HFFc6 (cell line): ENCODE results near the gene RAB11FIP2. TPM values are rescaled to one million over a fixed set of nuclear protein-coding genes. Genes with fewer than 3 reads are reported as not detected.
A peak's percentile ranks its signal among the peaks of the same experiment; 100 is the strongest.

Experiments
- DNase-seq: peaks from one replicate; pipeline ENCODE4 v3.0.0-alpha.2; 2018
- H3K27ac Mint-ChIP-seq: 2 replicates; pipeline ENCODE4 v1.8.0; 2020; ENCODE audit warnings: mild to moderate bottlenecking, mixed read lengths
- H3K27me3 Mint-ChIP-seq: 2 replicates; pipeline ENCODE4 v1.8.0; 2021; ENCODE audit warnings: mild to moderate bottlenecking, moderate library complexity, mixed read lengths; ENCODE audit not compliant: insufficient read depth
- H3K36me3 Mint-ChIP-seq: 2 replicates; pipeline ENCODE4 v1.8.0; 2021; ENCODE audit warnings: low read depth, mixed read lengths
- H3K4me1 Mint-ChIP-seq: 2 replicates; pipeline ENCODE4 v1.8.0; 2020; ENCODE audit warnings: low read depth, mixed read lengths
- H3K4me3 Mint-ChIP-seq: 2 replicates; pipeline ENCODE4 v1.8.0; 2020; ENCODE audit warnings: mild to moderate bottlenecking, moderate library complexity, mixed read lengths
- H3K9me3 Mint-ChIP-seq: 2 replicates; pipeline ENCODE4 v1.8.0; 2020; ENCODE audit warnings: mild to moderate bottlenecking, mixed read lengths
- total RNA-seq, 6 experiments: library from RNA; stranded (reverse); fragmentation: NEBNext Ultra II Directional; extraction: Animal tissue kit (Norgen Biotek cat#: 25700); gene quantifications; 2 replicates in 1 of 6; 3 replicates in 5 of 6; pipeline ENCODE4 v1.2.3, GENCODE V29; 2021
- TF ChIP-seq, protein P1 (sequence below): fragments of 200-600 bp; sonication (generic); IDR thresholded peaks from 2 replicates; pipeline ENCODE4 v1.5.0; 2021; ENCODE audit warnings: antibody characterized with exemption, mild to moderate bottlenecking

RAB11FIP2 gene
- total RNA-seq, 6 experiments from 2014 or later = 13.3 to 16.4 (median 16.2) TPM

DNA sequence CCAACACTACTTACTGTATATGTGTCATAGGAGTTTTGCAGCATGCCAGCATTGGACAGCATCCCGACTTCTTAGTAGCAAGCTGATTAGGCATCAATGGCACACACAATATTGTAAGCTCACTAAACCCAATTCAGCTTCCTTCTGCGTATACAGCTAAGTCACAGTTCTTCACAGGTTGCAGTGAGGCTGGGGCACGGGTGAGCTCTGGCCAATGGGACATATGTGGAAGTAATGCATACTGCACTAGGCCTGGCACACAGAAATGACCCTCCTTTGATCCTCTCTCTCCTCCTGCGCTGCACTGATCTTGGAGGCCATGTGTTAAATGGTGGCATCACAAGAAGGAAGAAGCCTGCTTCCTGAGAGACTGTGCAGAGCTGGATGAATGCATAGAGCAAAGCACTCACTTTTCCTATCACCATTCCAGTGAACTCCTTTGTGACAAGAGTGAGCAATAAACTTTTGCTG, 11.9 kb downstream of the RAB11FIP2 start:
- TF ChIP-seq, protein P1, sequence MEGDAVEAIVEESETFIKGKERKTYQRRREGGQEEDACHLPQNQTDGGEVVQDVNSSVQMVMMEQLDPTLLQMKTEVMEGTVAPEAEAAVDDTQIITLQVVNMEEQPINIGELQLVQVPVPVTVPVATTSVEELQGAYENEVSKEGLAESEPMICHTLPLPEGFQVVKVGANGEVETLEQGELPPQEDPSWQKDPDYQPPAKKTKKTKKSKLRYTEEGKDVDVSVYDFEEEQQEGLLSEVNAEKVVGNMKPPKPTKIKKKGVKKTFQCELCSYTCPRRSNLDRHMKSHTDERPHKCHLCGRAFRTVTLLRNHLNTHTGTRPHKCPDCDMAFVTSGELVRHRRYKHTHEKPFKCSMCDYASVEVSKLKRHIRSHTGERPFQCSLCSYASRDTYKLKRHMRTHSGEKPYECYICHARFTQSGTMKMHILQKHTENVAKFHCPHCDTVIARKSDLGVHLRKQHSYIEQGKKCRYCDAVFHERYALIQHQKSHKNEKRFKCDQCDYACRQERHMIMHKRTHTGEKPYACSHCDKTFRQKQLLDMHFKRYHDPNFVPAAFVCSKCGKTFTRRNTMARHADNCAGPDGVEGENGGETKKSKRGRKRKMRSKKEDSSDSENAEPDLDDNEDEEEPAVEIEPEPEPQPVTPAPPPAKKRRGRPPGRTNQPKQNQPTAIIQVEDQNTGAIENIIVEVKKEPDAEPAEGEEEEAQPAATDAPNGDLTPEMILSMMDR = no peak
- Mint-ChIP-seq H3K4me3 (no peak overlapping the region), H3K27me3 (no peaks in the 10 kb centered on the region), H3K4me1 (peaks cover 31% of the 10 kb centered on the region), H3K9me3 (no peaks in the 10 kb centered on the region), H3K27ac (no peak overlapping the region), H3K36me3 (peaks cover 10% of the 10 kb centered on the region; the same call in 1 of the 2 replicates)
- DNase-seq = no peak

DNA sequence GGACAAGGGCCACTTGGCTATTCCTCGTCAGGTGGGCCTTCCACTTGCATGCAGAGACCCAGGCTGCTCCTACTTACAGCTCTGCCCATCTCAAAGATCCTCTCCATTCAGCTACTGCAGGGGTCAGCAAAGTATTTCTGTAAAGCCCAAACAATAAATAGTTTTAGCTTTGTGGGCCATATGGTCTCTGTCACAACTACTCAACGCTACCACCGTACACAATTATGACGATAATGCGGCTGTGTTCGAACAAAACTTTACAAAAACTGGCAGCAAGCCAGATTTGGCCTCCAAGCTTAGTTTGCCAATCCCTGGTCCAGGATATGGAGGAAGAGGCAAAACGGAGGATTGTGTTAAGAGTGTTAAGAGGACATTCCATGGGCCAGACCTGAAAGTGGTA, 12.8 kb downstream of the RAB11FIP2 start:
- TF ChIP-seq, protein P1 = no peak
- no peak overlapping the region for H3K4me3 Mint-ChIP-seq
- H3K4me1 Mint-ChIP-seq = peaks cover 31% of the 10 kb centered on the region
- H3K9me3 Mint-ChIP-seq = no peaks in the 10 kb centered on the region
- H3K27me3 Mint-ChIP-seq = no peaks in the 10 kb centered on the region
- H3K36me3 Mint-ChIP-seq = peaks cover 7% of the 10 kb centered on the region; the same call in 1 of the 2 replicates
- no peak overlapping the region for H3K27ac Mint-ChIP-seq
- no peak for DNase-seq

DNA sequence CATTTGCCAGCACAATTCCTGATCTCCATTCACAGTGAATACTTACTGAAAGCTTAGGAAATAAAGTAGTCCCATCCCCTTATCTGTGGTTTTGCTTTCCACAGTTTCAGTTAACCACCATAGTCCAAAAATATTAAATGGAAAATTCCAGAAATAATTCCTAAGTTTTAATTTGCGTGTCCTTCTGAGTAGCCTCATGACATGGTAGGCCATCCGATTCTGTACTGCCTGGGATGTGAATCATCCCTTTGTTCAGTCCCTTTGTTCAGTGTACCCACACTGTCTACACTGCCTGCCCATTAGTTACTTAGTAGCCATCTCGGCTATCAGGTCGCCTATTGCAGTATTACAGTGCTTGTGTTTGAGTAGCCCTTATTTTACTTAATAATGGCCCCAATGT, 14.2 kb downstream of the RAB11FIP2 start:
- no peaks in the 10 kb centered on the region for H3K9me3 Mint-ChIP-seq
- peaks cover 4% of the 10 kb centered on the region; the same call in 1 of the 2 replicates for H3K36me3 Mint-ChIP-seq
- no peaks in the 10 kb centered on the region for H3K27me3 Mint-ChIP-seq
- DNase-seq = no peak
- H3K27ac Mint-ChIP-seq = no peak overlapping the region; the same call in 1 of the 2 replicates
- no peak overlapping the region for H3K4me3 Mint-ChIP-seq
- H3K4me1 Mint-ChIP-seq = peaks cover 31% of the 10 kb centered on the region
- TF ChIP-seq, protein P1 = no peak

DNA sequence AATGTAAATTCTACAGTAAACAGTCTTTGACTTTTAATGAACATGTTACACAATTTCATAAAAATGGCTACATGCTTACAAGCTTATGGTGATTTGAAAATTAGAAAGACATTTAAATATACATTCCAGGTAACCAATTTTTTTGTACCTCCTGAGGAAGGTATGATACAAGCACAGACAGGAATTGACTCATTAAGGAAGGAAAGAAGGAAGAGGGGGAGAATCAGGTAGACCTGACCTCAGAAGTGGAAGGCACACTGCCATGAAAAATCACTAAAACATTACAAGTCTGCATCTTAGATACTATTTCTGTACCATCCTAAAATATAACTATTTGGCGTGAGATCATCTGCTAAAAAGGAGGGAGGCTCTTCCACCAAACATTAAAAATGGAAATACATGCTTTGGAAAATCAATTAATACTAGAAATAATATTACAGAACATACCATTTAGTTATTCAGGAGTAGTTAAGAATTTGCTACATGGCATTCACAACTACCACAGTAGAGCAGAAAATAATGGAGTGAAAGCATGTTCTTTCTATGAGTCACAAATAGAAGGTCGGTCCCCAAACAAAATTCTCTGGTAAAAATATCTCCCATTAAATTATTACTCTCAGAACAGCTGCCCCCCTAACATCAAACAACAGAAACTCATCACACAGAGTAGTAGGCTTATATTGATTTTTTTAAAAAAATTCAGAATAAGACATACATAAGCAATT, 15.2 kb downstream of the RAB11FIP2 start:
- H3K4me1 Mint-ChIP-seq = peaks cover 26% of the 10 kb centered on the region
- H3K4me3 Mint-ChIP-seq = no peak overlapping the region
- TF ChIP-seq, protein P1 = no peak
- peak overlapping the region; percentile 51 for H3K27ac Mint-ChIP-seq
- no peak for DNase-seq
- peaks cover 4% of the 10 kb centered on the region; the same call in 1 of the 2 replicates for H3K36me3 Mint-ChIP-seq
- no peaks in the 10 kb centered on the region for H3K9me3 Mint-ChIP-seq
- H3K27me3 Mint-ChIP-seq = no peaks in the 10 kb centered on the region

DNA sequence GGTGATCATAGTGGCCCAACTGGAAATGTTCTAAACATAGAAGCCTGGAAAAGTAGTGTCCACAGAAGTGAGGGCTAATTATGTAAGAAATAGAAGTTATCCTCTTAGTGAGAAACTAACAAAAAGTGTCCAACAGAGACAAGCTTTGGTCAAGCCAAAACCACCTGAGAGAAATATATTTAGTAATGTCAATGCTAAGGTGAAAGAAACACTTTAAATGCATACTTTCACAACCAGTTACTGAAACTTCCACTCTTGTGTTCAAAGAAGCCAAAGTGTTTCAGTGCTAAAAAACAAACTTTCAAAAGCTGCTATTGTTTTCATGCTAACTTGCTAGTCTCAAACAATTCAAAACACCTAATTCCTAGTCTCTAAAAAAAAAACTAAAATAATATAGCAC, 18.1 kb downstream of the RAB11FIP2 start:
- Mint-ChIP-seq H3K27ac (no peak overlapping the region), H3K27me3 (no peaks in the 10 kb centered on the region), H3K9me3 (no peaks in the 10 kb centered on the region), H3K4me3 (no peak overlapping the region), H3K36me3 (peaks cover 4% of the 10 kb centered on the region; the same call in 1 of the 2 replicates), H3K4me1 (peaks cover 24% of the 10 kb centered on the region)
- TF ChIP-seq, protein P1 = no peak
- no peak for DNase-seq
